Measurements from ENCODE around the gene PTPN2. TPM values are rescaled to one million over a fixed set of nuclear protein-coding genes. Genes with fewer than 3 reads are reported as not detected.

PTPN2 gene
- total and polyA plus RNA-seq, 2 experiments from 2014 or later = 49.9 to 65.5 TPM

GRCh38 chr18:12769136-12769535 is 114.9 kb downstream of the PTPN2 start (continued):
- no peak for TF ChIP-seq ZNF462 (CRISPR knock-in tag; IDR thresholded peaks at IDR 0.05)
- TF ChIP-seq CTCF (conservative IDR thresholded peaks at IDR 0.05; ENCODE audit: low read depth in 2 of 2) = no peak
- TF ChIP-seq NANOG (IDR thresholded peaks at IDR 0.05; ENCODE audit: borderline replicate concordance) = no peak
- TF ChIP-seq EZH2phosphoT487 (IDR thresholded peaks at IDR 0.05; ENCODE audit: unreplicated experiment) = no peak
- TF ChIP-seq JUNB (IDR thresholded peaks at IDR 0.05; ENCODE audit: unreplicated experiment) = no peak
- TF ChIP-seq CREB1 (CRISPR knock-in tag; IDR thresholded peaks at IDR 0.05; ENCODE audit: low read depth) = no peak

- Histone ChIP-seq H3K27ac (ENCODE audit: low read depth) (no peak overlapping the region), H2AFZ (no peak overlapping the region), H3F3A (replicated peaks; ENCODE audit: low read depth) (no peaks in the 10 kb centered on the region), H3K79me2 (replicated peaks; ENCODE audit: insufficient read depth) (no peaks in the 10 kb centered on the region), H3K27me3 (ENCODE audit: insufficient read depth) (no peaks in the 10 kb centered on the region), H3K4me2 (no peak overlapping the region), H3K9me2 (ENCODE audit: insufficient read depth) (0 out of 2 replicates have a peak, but pooled peaks cover 3% of the 10 kb centered on the region), H3K4me3 (no peak overlapping the region), H3K4me1 (ENCODE audit: insufficient read depth) (no peaks in the 10 kb centered on the region; the same call in none of the 2 replicates), H3K36me3 (ENCODE audit: insufficient read depth) (no peaks in the 10 kb centered on the region), H4K20me1 (replicated peaks; ENCODE audit: insufficient read depth) (no peaks in the 10 kb centered on the region)
- Mint-ChIP-seq H3K36me3 (ENCODE audit: low read depth) (no peaks in the 10 kb centered on the region; the same call in 2 of the 3 replicates), H3K4me3 (no peak overlapping the region), H3K27me3 (ENCODE audit: insufficient read depth, low read depth, poor library complexity) (peaks cover 1% of the 10 kb centered on the region), H3K4me1 (peaks cover 8% of the 10 kb centered on the region; the same call in 2 of the 3 replicates), H3K9me3 (no peaks in the 10 kb centered on the region), H3K27ac (no peak overlapping the region)
- no peak for ATAC-seq
- TF ChIP-seq ETS1 (IDR thresholded peaks at IDR 0.05) (no peak), JUNB (IDR thresholded peaks at IDR 0.05; ENCODE audit: unreplicated experiment) (no peak), POLR2AphosphoS5 (IDR thresholded peaks at IDR 0.05; ENCODE audit: low read depth) (no peak), CREB1 (CRISPR knock-in tag; IDR thresholded peaks at IDR 0.05; ENCODE audit: low read depth) (no peak)
- DNase-seq (ENCODE audit: low spot score) = no peak
Measured at GRCh38 chr18:12768625-12769024, 115.4 kb downstream of the PTPN2 start.

All from GM23338 (cell line).